AG20443 (cell line): ENCODE results near the gene ZFAND2B.

Experiments
- DNase-seq: peaks from one replicate; pipeline ENCODE4 v3.0.0; 2012; ENCODE audit warnings: low spot score, mixed read lengths

ZFAND2B gene

GRCh38 chr2:219220652-219221402 lies 14.2 kb downstream of the ZFAND2B start:
- DNase-seq = no peak

- no peak for DNase-seq
These were observed 15.5 kb downstream of the ZFAND2B start for GRCh38 chr2:219221957-219222518.

GRCh38 chr2:219223831-219224610 lies 17.4 kb downstream of the ZFAND2B start:
- DNase-seq = no peak

GRCh38 chr2:219225350-219225749 lies 18.8 kb downstream of the ZFAND2B start:
- DNase-seq = no peak

- DNase-seq = peak; percentile 13
These were observed 21.7 kb downstream of the ZFAND2B start for GRCh38 chr2:219228041-219228910.

- DNase-seq = no peak
These were observed 22.3 kb downstream of the ZFAND2B start for GRCh38 chr2:219228911-219229304.

- DNase-seq = peak; percentile 98
These were observed 22.9 kb downstream of the ZFAND2B start, which contains the start of the genes ANKZF1 and ATG9A for GRCh38 chr2:219229305-219230058. ANKZF1 (plus strand) TSS chr2:219229806; CDS start chr2:219230258, 452 bp downstream. ATG9A (minus strand) TSS chr2:219229636; CDS start chr2:219228024, 1,612 bp downstream.

- peak; percentile 58 for DNase-seq
These were observed 23.5 kb downstream of the ZFAND2B start for GRCh38 chr2:219230059-219230540.

GRCh38 chr2:219234331-219234730 lies 27.7 kb downstream of the ZFAND2B start:
- DNase-seq = no peak

GRCh38 chr2:219243291-219243761 lies 36.7 kb downstream of the ZFAND2B start:
- DNase-seq = peak; percentile 23

GRCh38 chr2:219244789-219245147 lies 38.2 kb downstream of the ZFAND2B start:
- DNase-seq = no peak

GRCh38 chr2:219245148-219245898 lies 38.7 kb downstream of the ZFAND2B start, which contains the start of the genes GLB1L and STK16:
GLB1L (minus strand) TSS chr2:219245444; CDS start chr2:219243573, 1,871 bp downstream.
STK16 (plus strand) TSS chr2:219245479; CDS start chr2:219246000, 521 bp downstream.
- peak; percentile 97 for DNase-seq

- no peak for DNase-seq
These were observed 39.3 kb downstream of the ZFAND2B start for GRCh38 chr2:219245899-219246230.

GRCh38 chr2:219246559-219246958 lies 40.0 kb downstream of the ZFAND2B start:
- DNase-seq = no peak

GRCh38 chr2:219247678-219248642 lies 41.4 kb downstream of the ZFAND2B start:
- no peak for DNase-seq

- DNase-seq = no peak
These were observed 42.2 kb downstream of the ZFAND2B start for GRCh38 chr2:219248845-219249202.

- DNase-seq = peak; percentile 57
These were observed 42.8 kb downstream of the ZFAND2B start for GRCh38 chr2:219249203-219249980.
